ENCODE data around the gene MFAP2.
"Not testable (repeated sequence)": the region's sequence is repeated elsewhere in the genome, so short reads cannot be mapped to it uniquely, and the experiment has no call there.

MFAP2 gene

DNA sequence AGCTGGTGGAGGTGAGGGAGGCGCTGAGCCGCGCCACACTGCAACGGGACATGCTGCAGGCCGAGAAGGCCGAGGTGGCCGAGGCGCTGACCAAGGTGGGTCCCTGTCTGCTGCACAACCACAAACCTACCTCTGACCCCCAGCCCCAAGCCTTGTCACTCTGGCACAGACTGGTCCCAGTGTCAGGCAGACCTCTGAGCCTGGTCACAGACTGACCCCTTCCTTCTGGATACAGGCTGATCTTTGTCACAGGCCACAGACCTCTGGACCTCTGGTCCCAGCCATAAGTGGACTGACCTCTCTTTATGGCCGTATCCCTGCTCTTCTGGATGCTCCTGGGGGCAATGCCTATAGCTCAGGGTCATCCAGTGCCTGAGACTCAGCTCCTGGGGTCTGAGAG is 34.9 kb downstream of the MFAP2 start:
- not testable (repeated sequence) for H3K9me3 ChIP-seq (ENCODE audit: control insufficient read depth, insufficient read depth, low read depth, low read length); H3K4me1 ChIP-seq (ENCODE audit: control insufficient read depth, insufficient read depth, low read length); H3K4me3 ChIP-seq (ENCODE audit: low read depth, low read length); H3K27ac ChIP-seq (ENCODE audit: extremely low read depth, low read depth, low read length)
- peaks cover 0 to 43% of the 10 kb centered on the region in 2 experiments; a peak in 2 of 3 replicates for H3K36me3 ChIP-seq (ENCODE audit: control insufficient read depth in 2 of 2, insufficient read depth in 1 of 2, low read length in 2 of 2)
- CTCF ChIA-PET = interaction anchor here (0.7 to 1.6 kb wide), 3 partner anchors 16 to 336 kb away, joined by 3 to 5 read pairs (median 5); no protein-coding TSS in a partner anchor
- POLR2A ChIA-PET = interaction anchor here (2.4 kb wide), 1 partner anchor 40 kb away, joined by 5 read pairs; no protein-coding TSS in a partner anchor

DNA sequence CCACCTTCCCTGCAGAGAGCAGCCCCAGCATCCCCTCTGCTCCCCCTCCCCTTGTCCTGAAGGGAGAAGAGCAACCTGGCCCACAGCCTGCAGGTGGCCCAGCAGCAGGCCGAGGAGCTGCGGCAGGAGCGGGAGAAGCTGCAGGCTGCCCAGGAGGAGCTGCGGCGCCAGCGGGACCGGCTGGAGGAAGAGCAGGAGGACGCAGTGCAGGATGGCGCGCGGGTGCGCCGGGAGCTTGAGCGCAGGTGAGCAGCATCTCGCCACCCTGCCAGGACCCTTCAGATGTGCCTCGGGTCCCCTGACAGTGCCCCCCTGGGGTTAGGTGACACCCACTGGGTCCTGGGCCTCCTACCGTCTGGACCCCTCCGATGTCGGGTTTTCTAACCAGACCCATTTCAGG is 36.4 kb downstream of the MFAP2 start:
- Histone ChIP-seq H3K36me3 (ENCODE audit: control insufficient read depth in 2 of 2, insufficient read depth in 1 of 2, low read length in 2 of 2) (peaks cover 0 to 45% of the 10 kb centered on the region in 2 experiments; a peak in 2 of 3 replicates), H3K27ac (ENCODE audit: extremely low read depth, low read depth, low read length) (no peak overlapping the region), H3K9me3 (ENCODE audit: control insufficient read depth, insufficient read depth, low read depth, low read length) (no peaks in the 10 kb centered on the region), H3K4me1 (ENCODE audit: control insufficient read depth, insufficient read depth, low read length) (no peaks in the 10 kb centered on the region), H3K4me3 (ENCODE audit: low read depth, low read length) (no peak overlapping the region)
- TF ChIP-seq ZNF785 (tag by site-specific recombination; IDR thresholded peaks at IDR 0.05) (no peak), ZNF394 (tag by site-specific recombination; IDR thresholded peaks at IDR 0.05; ENCODE audit: borderline replicate concordance) (peak; percentile 42; the same call in 1 of the 2 replicates)
- POLR2A ChIA-PET = no interaction called here
- CTCF ChIA-PET = interaction anchor here (1.0 kb wide), 1 partner anchor 22 kb away, joined by 4 read pairs; the partner anchor contains the start of gene CROCC

DNA sequence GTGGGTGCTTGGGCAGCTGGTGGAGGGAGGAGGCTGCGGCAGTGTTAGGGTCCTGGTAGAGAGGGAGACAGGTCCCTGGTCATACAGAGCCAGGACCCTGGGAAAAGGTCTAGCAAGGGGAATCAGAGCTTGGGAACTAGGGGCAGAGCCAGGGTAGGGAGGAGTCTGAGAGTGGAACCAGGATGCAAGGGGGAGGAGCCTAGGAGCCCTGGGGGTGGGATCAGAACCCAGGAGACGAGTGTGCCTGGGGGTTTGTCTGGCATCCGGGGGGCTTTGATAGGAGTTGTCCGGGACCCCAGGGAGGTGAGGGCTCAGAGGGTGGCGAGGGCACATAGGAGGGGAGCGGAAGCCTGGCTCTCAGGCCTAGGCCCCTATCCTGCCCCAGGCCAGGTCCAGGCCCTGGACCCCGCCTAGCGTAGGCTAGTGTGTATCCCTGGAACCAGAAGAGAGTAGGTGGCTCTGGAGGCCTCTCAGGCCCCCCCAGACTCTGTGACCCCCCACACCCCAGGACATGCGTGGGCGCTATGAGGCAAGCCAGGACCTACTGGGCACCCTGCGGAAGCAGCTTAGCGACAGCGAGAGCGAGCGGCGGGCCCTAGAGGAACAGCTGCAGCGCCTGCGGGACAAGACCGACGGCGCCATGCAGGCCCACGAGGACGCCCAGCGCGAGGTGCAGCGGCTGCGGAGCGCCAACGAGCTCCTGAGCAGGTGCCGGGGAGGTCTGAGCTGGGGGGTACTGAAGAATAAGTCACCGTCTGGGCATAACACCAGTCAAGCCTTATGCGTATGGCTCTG is 40.8 kb downstream of the MFAP2 start:
- H3K4me3 ChIP-seq (ENCODE audit: low read depth, low read length) = not testable (repeated sequence)

GRCh38 chr1:16938351-16939321 is 41.8 kb downstream of the MFAP2 start:
- H3K4me1 ChIP-seq (ENCODE audit: control insufficient read depth, insufficient read depth, low read length) = no peaks in the 10 kb centered on the region
- CTCF ChIA-PET = no interaction called here
- TF ChIP-seq ZNF529 (tag by site-specific recombination; IDR thresholded peaks at IDR 0.05; ENCODE audit: insufficient replicate concordance) = no peak
- TF ChIP-seq ZNF664 (tag by site-specific recombination; IDR thresholded peaks at IDR 0.05) = no peak
- no peak for TF ChIP-seq OSR2 (tag by site-specific recombination; IDR thresholded peaks at IDR 0.05)
- TF ChIP-seq ZSCAN23 (tag by site-specific recombination; IDR thresholded peaks at IDR 0.05) = no peak
- TF ChIP-seq ELK4 (IDR thresholded peaks at IDR 0.05; ENCODE audit: borderline replicate concordance, low read depth, low read length) = no peak
- no peak for TF ChIP-seq ZBTB49 (tag by site-specific recombination; IDR thresholded peaks at IDR 0.05; ENCODE audit: low read depth)
- TF ChIP-seq ZNF645 (tag by site-specific recombination; IDR thresholded peaks at IDR 0.05) = no peak
- TF ChIP-seq, protein P1, sequence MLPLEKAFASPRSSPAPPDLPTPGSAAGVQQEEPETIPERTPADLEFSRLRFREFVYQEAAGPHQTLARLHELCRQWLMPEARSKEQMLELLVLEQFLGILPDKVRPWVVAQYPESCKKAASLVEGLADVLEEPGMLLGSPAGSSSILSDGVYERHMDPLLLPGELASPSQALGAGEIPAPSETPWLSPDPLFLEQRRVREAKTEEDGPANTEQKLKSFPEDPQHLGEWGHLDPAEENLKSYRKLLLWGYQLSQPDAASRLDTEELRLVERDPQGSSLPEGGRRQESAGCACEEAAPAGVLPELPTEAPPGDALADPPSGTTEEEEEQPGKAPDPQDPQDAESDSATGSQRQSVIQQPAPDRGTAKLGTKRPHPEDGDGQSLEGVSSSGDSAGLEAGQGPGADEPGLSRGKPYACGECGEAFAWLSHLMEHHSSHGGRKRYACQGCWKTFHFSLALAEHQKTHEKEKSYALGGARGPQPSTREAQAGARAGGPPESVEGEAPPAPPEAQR (tag by site-specific recombination; IDR thresholded peaks at IDR 0.05) = no peak
- TF ChIP-seq ZNF837 (tag by site-specific recombination; IDR thresholded peaks at IDR 0.05) = no peak
- no peak for TF ChIP-seq ZNF324 (tag by site-specific recombination; IDR thresholded peaks at IDR 0.05)
- TF ChIP-seq ZNF561 (tag by site-specific recombination; IDR thresholded peaks at IDR 0.05; ENCODE audit: borderline replicate concordance) = no peak
- no peak for TF ChIP-seq BCL11A (tag by site-specific recombination; IDR thresholded peaks at IDR 0.05; ENCODE audit: low read depth)
- no peak overlapping the region for H3K4me3 ChIP-seq (ENCODE audit: low read depth, low read length)
- POLR2A ChIA-PET = no interaction called here
- peaks cover 6 to 25% of the 10 kb centered on the region in 2 experiments; a peak in 2 of 3 replicates for H3K36me3 ChIP-seq (ENCODE audit: control insufficient read depth in 2 of 2, insufficient read depth in 1 of 2, low read length in 2 of 2)
- H3K9me3 ChIP-seq (ENCODE audit: control insufficient read depth, insufficient read depth, low read depth, low read length) = no peaks in the 10 kb centered on the region
- H3K27ac ChIP-seq (ENCODE audit: extremely low read depth, low read depth, low read length) = no peak overlapping the region

More for the DNA sequence above, 40.8 kb downstream of the MFAP2 start:
- H3K4me1 ChIP-seq (ENCODE audit: control insufficient read depth, insufficient read depth, low read length); H3K9me3 ChIP-seq (ENCODE audit: control insufficient read depth, insufficient read depth, low read depth, low read length); CTCF ChIA-PET; POLR2A ChIA-PET; H3K27ac ChIP-seq (ENCODE audit: extremely low read depth, low read depth, low read length): not testable (repeated sequence)
- peaks cover 1 to 32% of the 10 kb centered on the region in 2 experiments; a peak in 2 of 3 replicates for H3K36me3 ChIP-seq (ENCODE audit: control insufficient read depth in 2 of 2, insufficient read depth in 1 of 2, low read length in 2 of 2)

- peaks cover 6 to 18% of the 10 kb centered on the region in 2 experiments; a peak in 2 of 3 replicates for H3K36me3 ChIP-seq (ENCODE audit: control insufficient read depth in 2 of 2, insufficient read depth in 1 of 2, low read length in 2 of 2)
- H3K27ac ChIP-seq (ENCODE audit: extremely low read depth, low read depth, low read length); POLR2A ChIA-PET; H3K9me3 ChIP-seq (ENCODE audit: control insufficient read depth, insufficient read depth, low read depth, low read length); H3K4me1 ChIP-seq (ENCODE audit: control insufficient read depth, insufficient read depth, low read length); H3K4me3 ChIP-seq (ENCODE audit: low read depth, low read length): not testable (repeated sequence)
- CTCF ChIA-PET = interaction anchor here (1.0 kb wide), 1 partner anchor 15 kb away, joined by 3 read pairs; no protein-coding TSS in a partner anchor
Measured at GRCh38 chr1:16936580-16936979, 43.8 kb downstream of the MFAP2 start.

Measured in HEK293 (cell line).